ENCODE measurements around the gene LRRN2. TPM values are rescaled to one million over a fixed set of nuclear protein-coding genes. Genes with fewer than 3 reads are reported as not detected.

LRRN2 gene
- total RNA-seq, 1 experiment from 2014 or later: 4.6 TPM

GRCh38 chr1:204584699-204585372, 100.7 kb downstream of the LRRN2 start:
- no peaks in the 10 kb centered on the region for H3K27me3 ChIP-seq (ENCODE audit: insufficient read depth, low read depth)
- H2AFZ ChIP-seq: no peak overlapping the region
- H3F3A ChIP-seq (ENCODE audit: insufficient read depth, low read depth): peaks cover 8% of the 10 kb centered on the region
- DNase-seq: no peak
- H3K27ac ChIP-seq: no peak overlapping the region
- peaks cover 21% of the 10 kb centered on the region for H3K4me1 ChIP-seq (replicated peaks; ENCODE audit: insufficient read depth)
- H3K79me2 ChIP-seq (ENCODE audit: low read depth): no peaks in the 10 kb centered on the region
- no peaks in the 10 kb centered on the region for H3K36me3 ChIP-seq (ENCODE audit: low read depth)
- TF ChIP-seq EZH2 (IDR thresholded peaks at IDR 0.05; ENCODE audit: low read depth) (no peak), CTCF (conservative IDR thresholded peaks at IDR 0.05) (no peak)
- no peaks in the 10 kb centered on the region for H3K9me2 ChIP-seq (ENCODE audit: insufficient read depth)
- CTCF ChIA-PET: interaction anchor here (0.7 kb wide), 2 partner anchors 9 to 914 kb away, joined by 3 to 6 read pairs; no protein-coding TSS in a partner anchor
- POLR2A ChIA-PET (ENCODE audit: unreplicated experiment): no interaction called here
- H3K4me3 ChIP-seq: no peak overlapping the region
- intact Hi-C loops (cut with micrococcal nuclease; ENCODE audit: unreplicated experiment): loop anchor here (5.0 kb wide), 2 partner anchors 37 to 62 kb away; no protein-coding TSS in a partner anchor
- no TSS peak for BruUV-seq (replicated peaks)
- no peak overlapping the region for H3K4me2 ChIP-seq
- no peaks in the 10 kb centered on the region for H3K9me3 ChIP-seq (ENCODE audit: insufficient read depth, low read depth)
- H4K20me1 ChIP-seq (ENCODE audit: insufficient read depth): no peaks in the 10 kb centered on the region

- H3K9me2 ChIP-seq (ENCODE audit: insufficient read depth): no peaks in the 10 kb centered on the region
- H3F3A ChIP-seq (ENCODE audit: insufficient read depth, low read depth): peaks cover 8% of the 10 kb centered on the region
- H3K36me3 ChIP-seq (ENCODE audit: low read depth): no peaks in the 10 kb centered on the region
- TF ChIP-seq EZH2 (IDR thresholded peaks at IDR 0.05; ENCODE audit: low read depth): no peak
- TF ChIP-seq CTCF (conservative IDR thresholded peaks at IDR 0.05): no peak
- BruUV-seq (replicated peaks): no TSS peak
- DNase-seq: no peak
- H3K4me1 ChIP-seq (replicated peaks; ENCODE audit: insufficient read depth): peaks cover 14% of the 10 kb centered on the region
- H3K9me3 ChIP-seq (ENCODE audit: insufficient read depth, low read depth): no peaks in the 10 kb centered on the region
- H2AFZ ChIP-seq: no peak overlapping the region
- intact Hi-C loops (cut with micrococcal nuclease; ENCODE audit: unreplicated experiment): no loop called here
- no peaks in the 10 kb centered on the region for H3K27me3 ChIP-seq (ENCODE audit: insufficient read depth, low read depth)
- H3K4me2 ChIP-seq: no peak overlapping the region
- no peak overlapping the region for H3K4me3 ChIP-seq
- ChIA-PET CTCF (interaction anchor here (0.7 kb wide), 1 partner anchor 915 kb away, joined by 3 read pairs; no protein-coding TSS in a partner anchor), POLR2A (ENCODE audit: unreplicated experiment) (no interaction called here)
- no peak overlapping the region for H3K27ac ChIP-seq
- H3K79me2 ChIP-seq (ENCODE audit: low read depth): no peaks in the 10 kb centered on the region
- H4K20me1 ChIP-seq (ENCODE audit: insufficient read depth): no peaks in the 10 kb centered on the region
Measured at GRCh38 chr1:204583909-204584632, 101.5 kb downstream of the LRRN2 start.

GRCh38 chr1:204581759-204582158, 103.8 kb downstream of the LRRN2 start:
- no peak overlapping the region for H2AFZ ChIP-seq
- no peak for DNase-seq
- H3K27ac ChIP-seq: no peak overlapping the region
- no peak overlapping the region for H3K4me2 ChIP-seq
- peaks cover 8% of the 10 kb centered on the region for H3F3A ChIP-seq (ENCODE audit: insufficient read depth, low read depth)
- H3K27me3 ChIP-seq (ENCODE audit: insufficient read depth, low read depth): no peaks in the 10 kb centered on the region
- intact Hi-C loops (cut with micrococcal nuclease; ENCODE audit: unreplicated experiment): no loop called here
- BruUV-seq (replicated peaks): no TSS peak
- 0 out of 2 replicates have a peak, but pooled peaks cover 3% of the 10 kb centered on the region for H3K4me1 ChIP-seq (replicated peaks; ENCODE audit: insufficient read depth)
- POLR2A ChIA-PET (ENCODE audit: unreplicated experiment): no interaction called here
- H4K20me1 ChIP-seq (ENCODE audit: insufficient read depth): no peaks in the 10 kb centered on the region
- no peaks in the 10 kb centered on the region for H3K79me2 ChIP-seq (ENCODE audit: low read depth)
- no peaks in the 10 kb centered on the region for H3K9me2 ChIP-seq (ENCODE audit: insufficient read depth)
- TF ChIP-seq CTCF (conservative IDR thresholded peaks at IDR 0.05) (no peak), EZH2 (IDR thresholded peaks at IDR 0.05; ENCODE audit: low read depth) (no peak)
- no peaks in the 10 kb centered on the region for H3K36me3 ChIP-seq (ENCODE audit: low read depth)
- CTCF ChIA-PET: interaction anchor here (0.5 kb wide), 1 partner anchor 72 kb away, joined by 14 read pairs; no protein-coding TSS in a partner anchor
- H3K4me3 ChIP-seq: no peak overlapping the region
- no peaks in the 10 kb centered on the region for H3K9me3 ChIP-seq (ENCODE audit: insufficient read depth, low read depth)

Data from PC-9 (cell line).